Retinal pigment epithelial cell (primary cell): ENCODE measurements around the gene GRB2.
"Not testable (repeated sequence)": the region's sequence is repeated elsewhere in the genome, so short reads cannot be mapped to it uniquely, and the experiment has no call there.

Experiments used
- DNase-seq: peaks from one replicate; pipeline ENCODE4 v3.0.0-alpha.2; 2010; ENCODE audit warnings: low read depth
- H3K4me3 ChIP-seq: 2 replicates; pipeline ENCODE4 v1.5.1; 2011; ENCODE audit warnings: mild to moderate bottlenecking, low read length, control low read depth, moderate library complexity
- CTCF ChIP-seq: conservative IDR thresholded peaks from 2 replicates; pipeline ENCODE4 v1.5.1; 2011; ENCODE audit warnings: low read depth, low read length, control low read depth, inconsistent platforms

The GRB2 gene

GRCh38 chr17:75350029-75350428 lies 55.4 kb downstream of the GRB2 start:
- no peak for TF ChIP-seq CTCF
- no peak for DNase-seq
- H3K4me3 ChIP-seq: no peak overlapping the region

GRCh38 chr17:75349589-75349988 lies 55.9 kb downstream of the GRB2 start:
- DNase-seq: no peak
- no peak overlapping the region for H3K4me3 ChIP-seq
- no peak for TF ChIP-seq CTCF

- no peak for TF ChIP-seq CTCF
- no peak overlapping the region for H3K4me3 ChIP-seq
- DNase-seq: no peak
Observed at GRCh38 chr17:75348386-75349012, 57.0 kb downstream of the GRB2 start.

- no peak overlapping the region for H3K4me3 ChIP-seq
- no peak for TF ChIP-seq CTCF
- DNase-seq: no peak
Observed at GRCh38 chr17:75346906-75347305, 58.6 kb downstream of the GRB2 start.

GRCh38 chr17:75346368-75346767 lies 59.1 kb downstream of the GRB2 start:
- not testable (repeated sequence) for DNase-seq, H3K4me3 ChIP-seq

GRCh38 chr17:75345514-75346167 lies 59.8 kb downstream of the GRB2 start:
- no peak for TF ChIP-seq CTCF
- no peak overlapping the region for H3K4me3 ChIP-seq
- no peak for DNase-seq

- no peak for TF ChIP-seq CTCF
- H3K4me3 ChIP-seq: no peak overlapping the region
- DNase-seq: no peak
Observed at GRCh38 chr17:75344666-75345065, 60.8 kb downstream of the GRB2 start.
